A549 (cell line): ENCODE measurements around the gene KCNK15.

Source experiments
- BCL3 ChIP-seq: fragments of >200 bp; sonication (Bioruptor Twin); formaldehyde crosslinking; IDR thresholded peaks from 3 replicates; pipeline ENCODE4 v1.6.1; 2016
- CTCF ChIP-seq: fragments of >200 bp; sonication (Bioruptor Twin); formaldehyde crosslinking; IDR thresholded peaks from 3 replicates; pipeline ENCODE4 v1.5.1; 2016
- MYC ChIP-seq: IDR thresholded peaks from 2 replicates; pipeline ENCODE4 v1.6.1; 2012; ENCODE audit warnings: mild to moderate bottlenecking, inconsistent platforms, low read length, improper control_type of control experiment, borderline replicate concordance
- POLR2A ChIP-seq: IDR thresholded peaks from 2 replicates; pipeline ENCODE4 v1.6.1; 2012; ENCODE audit warnings: mild to moderate bottlenecking, low read length
- RFX5 ChIP-seq: fragments of 450-650 bp; IDR thresholded peaks from 2 replicates; pipeline ENCODE4 v1.7.1; 2014; ENCODE audit warnings: antibody characterized with exemption, mild to moderate bottlenecking, moderate library complexity
- SMC3 ChIP-seq: fragments of >200 bp; sonication (Bioruptor Twin); formaldehyde crosslinking; IDR thresholded peaks from 3 replicates; pipeline ENCODE4 v1.6.1; 2018; ENCODE audit warnings: inconsistent platforms
- ZC3H11A ChIP-seq: fragments of 450-650 bp; IDR thresholded peaks from 2 replicates; pipeline ENCODE4 v1.6.1; 2014; ENCODE audit warnings: antibody characterized with exemption, mild to moderate bottlenecking

GRCh38 chr20:44736170-44737021 lies 9.3 kb upstream of the KCNK15 start:
- TF ChIP-seq SMC3 = no peak
- TF ChIP-seq CTCF = no peak
- no peak for TF ChIP-seq ZC3H11A
- TF ChIP-seq RFX5 = no peak
- no peak for TF ChIP-seq MYC
- no peak for TF ChIP-seq BCL3
- TF ChIP-seq POLR2A = no peak
